22Rv1 (cell line): ENCODE data around the gene FOXJ3.

ENCODE experiments used
- CTCF ChIP-seq: fragments of 450-650 bp; IDR thresholded peaks from 2 replicates; pipeline ENCODE4 v1.5.1; 2017; ENCODE audit warnings: mild to moderate bottlenecking
- ZFX ChIP-seq: fragments of 450-650 bp; IDR thresholded peaks from 2 replicates; pipeline ENCODE4 v1.6.1; 2017; ENCODE audit warnings: antibody characterized with exemption, borderline replicate concordance

GRCh38 chr1:42210421-42211133 is 124.5 kb downstream of the FOXJ3 start:
- TF ChIP-seq CTCF = no peak
- TF ChIP-seq ZFX = no peak
